Endothelial cell of umbilical vein (primary cell): ENCODE measurements around the gene RAB43.

Source experiments
- EZH2 ChIP-seq: IDR thresholded peaks from 2 replicates; pipeline ENCODE4 v1.6.1; 2012; ENCODE audit warnings: borderline replicate concordance, low read depth, mild to moderate bottlenecking, moderate library complexity, low read length, inconsistent platforms; ENCODE audit not compliant: severe bottlenecking
- GATA2 ChIP-seq: IDR thresholded peaks from 2 replicates; pipeline ENCODE4 v1.7.0; 2011; ENCODE audit warnings: low read depth, mild to moderate bottlenecking, moderate library complexity, mixed read lengths, low read length; ENCODE audit not compliant: insufficient read length, insufficient read depth
- JUN ChIP-seq: IDR thresholded peaks from 2 replicates; pipeline ENCODE4 v1.6.1; 2011; ENCODE audit warnings: borderline replicate concordance, low read depth; ENCODE audit not compliant: insufficient read length, insufficient read depth
- MYC ChIP-seq: IDR thresholded peaks from one replicate; pipeline ENCODE4 v1.6.1; 2011; ENCODE audit warnings: mild to moderate bottlenecking, low read depth, low read length
- POLR2A ChIP-seq: IDR thresholded peaks from 2 replicates; pipeline ENCODE4 v1.6.1; 2012; ENCODE audit warnings: low read depth, mild to moderate bottlenecking, control low read depth, low read length
- POLR2AphosphoS5 ChIP-seq: IDR thresholded peaks from 2 replicates; pipeline ENCODE4 v1.6.1; 2012; ENCODE audit warnings: low read depth, mild to moderate bottlenecking, control low read depth, low read length, moderate library complexity; ENCODE audit not compliant: insufficient read depth
- TF ChIP-seq, protein P1 (sequence below), 2 donors: IDR thresholded peaks; 1 replicate in 1 of 2; 2 replicates in 1 of 2; pipeline ENCODE4 v1.5.1; 2011; ENCODE audit warnings: low read length in 2 of 2, mild to moderate bottlenecking in 2 of 2, moderate library complexity in 2 of 2, control low read depth in 1 of 2, inconsistent platforms in 1 of 2, low read depth in 1 of 2; ENCODE audit not compliant: insufficient read depth in 1 of 2; ENCODE audit errors: extremely low read depth in 1 of 2
- TF ChIP-seq, protein P2 (sequence below): IDR thresholded peaks from 2 replicates; pipeline ENCODE4 v1.6.1; 2011; ENCODE audit not compliant: insufficient read depth, insufficient read length

DNA sequence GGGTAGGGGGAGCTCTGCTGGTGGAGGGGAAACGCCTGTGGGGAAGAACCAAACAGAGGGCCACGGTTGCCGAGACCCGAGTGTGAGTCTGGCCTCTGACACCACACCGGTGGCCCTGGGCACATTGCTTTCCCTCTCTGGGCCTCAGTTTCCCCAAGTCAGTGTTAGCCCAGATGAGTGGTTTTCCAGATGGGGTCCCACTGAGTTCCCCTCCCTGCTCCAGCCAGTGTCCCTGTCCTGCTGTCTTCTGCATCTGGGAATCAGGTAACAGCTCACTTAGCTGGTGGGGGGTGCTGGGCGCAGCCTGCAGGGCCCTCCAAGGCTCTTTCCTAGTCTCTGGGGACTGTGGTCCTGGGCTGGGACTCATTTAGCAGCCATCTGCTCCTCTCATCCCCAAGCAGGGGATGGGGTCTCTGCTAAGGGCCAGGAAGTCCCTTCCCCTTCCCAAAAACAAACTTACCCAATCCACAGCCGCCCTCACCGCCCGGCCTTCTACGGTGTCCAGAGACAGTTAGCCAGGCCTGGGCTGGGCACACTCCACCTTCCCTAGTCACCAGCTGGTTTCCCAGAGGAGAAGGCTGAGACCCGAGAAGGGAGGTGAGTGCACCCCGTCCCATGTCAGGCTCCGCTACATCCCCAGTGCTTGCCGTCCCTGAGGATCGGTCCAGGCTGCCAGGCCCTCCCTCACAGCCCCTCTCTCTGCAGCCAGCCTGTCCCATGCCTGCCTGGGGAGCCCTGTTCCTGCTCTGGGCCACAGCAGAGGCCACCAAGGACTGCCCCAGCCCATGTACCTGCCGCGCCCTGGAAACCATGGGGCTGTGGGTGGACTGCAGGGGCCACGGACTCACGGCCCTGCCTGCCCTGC lies 60.3 kb downstream of the RAB43 start:
- TF ChIP-seq EZH2, result no peak
- TF ChIP-seq POLR2A, result no peak
- TF ChIP-seq, protein P1, sequence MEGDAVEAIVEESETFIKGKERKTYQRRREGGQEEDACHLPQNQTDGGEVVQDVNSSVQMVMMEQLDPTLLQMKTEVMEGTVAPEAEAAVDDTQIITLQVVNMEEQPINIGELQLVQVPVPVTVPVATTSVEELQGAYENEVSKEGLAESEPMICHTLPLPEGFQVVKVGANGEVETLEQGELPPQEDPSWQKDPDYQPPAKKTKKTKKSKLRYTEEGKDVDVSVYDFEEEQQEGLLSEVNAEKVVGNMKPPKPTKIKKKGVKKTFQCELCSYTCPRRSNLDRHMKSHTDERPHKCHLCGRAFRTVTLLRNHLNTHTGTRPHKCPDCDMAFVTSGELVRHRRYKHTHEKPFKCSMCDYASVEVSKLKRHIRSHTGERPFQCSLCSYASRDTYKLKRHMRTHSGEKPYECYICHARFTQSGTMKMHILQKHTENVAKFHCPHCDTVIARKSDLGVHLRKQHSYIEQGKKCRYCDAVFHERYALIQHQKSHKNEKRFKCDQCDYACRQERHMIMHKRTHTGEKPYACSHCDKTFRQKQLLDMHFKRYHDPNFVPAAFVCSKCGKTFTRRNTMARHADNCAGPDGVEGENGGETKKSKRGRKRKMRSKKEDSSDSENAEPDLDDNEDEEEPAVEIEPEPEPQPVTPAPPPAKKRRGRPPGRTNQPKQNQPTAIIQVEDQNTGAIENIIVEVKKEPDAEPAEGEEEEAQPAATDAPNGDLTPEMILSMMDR (IDR thresholded peaks at IDR 0.05; ENCODE audit: extremely low read depth in 1 of 2, insufficient read depth in 1 of 2, low read depth in 1 of 2, low read length in 2 of 2), result no peak
- TF ChIP-seq POLR2AphosphoS5, result no peak
- no peak for TF ChIP-seq JUN
- no peak for TF ChIP-seq MYC
- no peak for TF ChIP-seq GATA2
- TF ChIP-seq, protein P2, sequence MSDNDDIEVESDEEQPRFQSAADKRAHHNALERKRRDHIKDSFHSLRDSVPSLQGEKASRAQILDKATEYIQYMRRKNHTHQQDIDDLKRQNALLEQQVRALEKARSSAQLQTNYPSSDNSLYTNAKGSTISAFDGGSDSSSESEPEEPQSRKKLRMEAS, result no peak
